Left renal cortex interstitium (tissue), 4 donors: ENCODE measurements around the gene NRXN3. TPM values are rescaled to one million over a fixed set of nuclear protein-coding genes. Genes with fewer than 3 reads are reported as not detected.

Source experiments
- DNase-seq, 4 donors: peaks; one replicate each; pipeline ENCODE4 v3.0.0-alpha.2; 2013; ENCODE audit warnings: low read depth in 4 of 4, low spot score in 2 of 4, missing footprints in 1 of 4
- polyA plus RNA-seq, 4 donors: library from polyadenylated mRNA; unstranded; fragments of 120-200 nt; gene quantifications; one replicate each; pipeline ENCODE4 v1.2.1, GENCODE V29; 2013; ENCODE audit not compliant: insufficient read length in 4 of 4

NRXN3 gene
- polyA plus RNA-seq, 4 donors: 5.4 to 8.4 (median 6.3) TPM

DNA sequence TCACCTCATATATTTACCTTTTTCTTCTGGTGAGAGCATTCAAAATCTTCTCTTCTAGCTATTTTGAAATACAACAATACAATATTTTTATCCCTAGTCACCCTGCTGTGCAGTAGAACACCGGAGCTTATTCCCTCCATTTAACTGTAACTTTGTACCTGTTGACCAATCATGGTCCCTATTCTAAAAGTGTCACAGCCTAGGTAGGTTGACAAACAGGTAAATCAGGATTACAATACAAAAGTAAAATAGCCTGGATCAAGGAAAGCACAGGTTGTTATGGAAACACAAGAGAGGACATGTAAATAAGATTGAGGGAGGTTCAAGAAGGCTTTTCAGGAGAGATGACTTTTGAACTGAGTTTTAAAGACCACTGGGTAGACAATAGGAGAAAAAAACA, 1370.2 kb downstream of the NRXN3 start:
- no peak for DNase-seq

DNA sequence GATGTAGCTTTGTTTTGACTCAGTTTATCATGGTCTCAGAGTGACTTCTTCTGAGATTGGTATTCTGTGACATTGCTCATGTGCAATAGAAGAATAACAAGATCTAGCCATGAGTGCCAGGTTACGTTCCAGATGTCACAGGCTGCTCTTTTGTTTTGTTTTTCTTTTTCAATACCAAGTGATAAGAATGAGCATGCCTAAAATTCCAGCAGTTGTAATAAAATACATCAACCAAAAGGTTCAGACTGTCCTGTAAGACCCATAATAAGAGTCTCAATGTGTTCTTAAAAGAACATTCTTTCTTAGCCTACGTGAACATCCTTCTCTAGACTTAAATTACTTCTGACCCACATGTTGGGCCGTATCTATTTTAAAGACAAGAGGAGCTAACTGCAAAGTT, 1371.9 kb downstream of the NRXN3 start:
- DNase-seq: no peak

DNA sequence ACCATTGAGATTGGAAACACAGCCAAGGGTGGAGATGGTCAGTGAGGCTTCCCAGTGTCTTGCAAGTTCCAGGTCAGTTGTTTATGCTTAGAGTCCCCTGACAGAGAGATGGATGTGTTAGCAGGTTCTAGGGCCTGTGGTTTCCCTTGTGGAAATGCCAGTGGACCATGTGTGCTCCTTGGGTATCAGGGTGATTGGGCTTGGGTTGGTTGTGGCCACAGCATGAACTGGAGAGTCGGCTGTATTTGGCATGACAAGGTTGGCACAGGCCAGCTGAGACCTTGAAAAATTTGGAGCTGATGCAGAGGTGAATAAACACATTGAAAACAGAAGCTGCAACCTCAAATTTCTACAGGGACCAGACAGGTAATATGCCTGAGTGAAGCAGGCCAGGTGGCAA, 1373.2 kb downstream of the NRXN3 start:
- DNase-seq: no peak

DNA sequence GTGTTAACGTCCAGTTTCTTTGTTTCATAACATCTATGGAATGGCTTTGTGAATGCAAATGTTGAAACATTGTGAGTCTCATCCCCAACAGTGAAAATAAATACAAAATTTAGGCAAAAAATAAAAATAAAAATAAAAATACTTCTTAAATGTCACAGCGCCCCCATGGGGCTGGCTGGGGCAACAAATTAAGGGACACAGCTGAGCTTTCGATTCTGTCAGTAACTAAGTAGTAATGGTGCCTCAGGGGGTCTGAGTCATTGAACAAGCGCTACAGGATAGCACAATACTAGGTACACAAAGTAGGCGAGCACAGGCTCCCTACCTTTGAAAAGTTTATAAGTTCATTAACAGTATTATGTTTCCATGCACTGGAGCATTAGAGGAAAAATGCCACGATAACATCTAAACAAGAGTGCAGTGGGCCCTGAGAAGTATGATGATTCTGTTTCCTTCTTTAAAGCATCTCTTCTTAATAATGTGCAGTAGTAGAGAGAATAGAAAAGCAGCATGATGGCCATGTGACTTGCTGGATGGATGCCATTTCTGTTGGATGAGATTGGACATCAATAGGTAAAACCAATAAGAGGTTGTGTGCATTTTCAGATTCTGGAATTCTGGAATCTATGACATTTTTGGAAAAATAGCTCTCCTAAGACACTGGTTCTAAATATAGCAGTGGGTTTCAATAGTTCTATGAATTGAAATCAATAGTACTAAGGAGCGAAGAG, 1374.0 kb downstream of the NRXN3 start:
- DNase-seq: no peak

DNA sequence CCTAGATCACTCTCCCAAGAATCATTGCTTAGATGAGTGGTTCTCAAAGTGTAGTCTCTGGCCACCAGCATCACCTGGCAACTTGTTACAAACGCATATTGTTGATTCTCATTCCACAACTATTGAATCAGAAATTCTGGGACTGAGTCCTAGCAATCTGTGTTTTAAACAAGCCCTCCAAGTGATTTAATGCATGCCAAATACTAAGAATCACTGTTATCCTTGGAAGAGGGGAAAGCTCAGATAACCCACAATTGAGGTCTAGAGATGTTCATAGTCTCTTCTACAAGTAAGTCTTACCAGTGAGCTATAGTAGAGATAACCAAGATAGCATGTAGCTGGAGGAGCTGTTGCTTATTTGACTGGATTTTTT, 1374.5 kb downstream of the NRXN3 start:
- no peak for DNase-seq

DNA sequence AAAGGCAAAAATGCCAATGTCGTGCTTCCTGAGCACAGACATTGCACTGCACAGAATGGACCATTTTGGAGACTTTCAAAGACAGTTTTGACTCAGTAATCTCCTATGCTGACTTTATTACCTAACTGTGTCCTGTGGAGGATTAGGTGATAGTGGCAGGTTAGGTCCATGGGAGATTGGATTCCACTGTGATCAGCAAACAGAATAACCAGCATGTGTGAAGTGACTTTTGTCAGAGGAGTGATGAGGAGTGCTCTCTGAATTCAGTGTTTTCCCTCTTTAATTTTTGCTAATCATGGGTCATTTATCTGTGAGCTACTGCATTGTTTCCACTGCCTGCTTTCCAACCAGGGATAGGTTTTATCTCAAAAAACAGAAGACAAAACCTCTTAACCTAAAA, 1378.7 kb downstream of the NRXN3 start:
- no peak for DNase-seq

DNA sequence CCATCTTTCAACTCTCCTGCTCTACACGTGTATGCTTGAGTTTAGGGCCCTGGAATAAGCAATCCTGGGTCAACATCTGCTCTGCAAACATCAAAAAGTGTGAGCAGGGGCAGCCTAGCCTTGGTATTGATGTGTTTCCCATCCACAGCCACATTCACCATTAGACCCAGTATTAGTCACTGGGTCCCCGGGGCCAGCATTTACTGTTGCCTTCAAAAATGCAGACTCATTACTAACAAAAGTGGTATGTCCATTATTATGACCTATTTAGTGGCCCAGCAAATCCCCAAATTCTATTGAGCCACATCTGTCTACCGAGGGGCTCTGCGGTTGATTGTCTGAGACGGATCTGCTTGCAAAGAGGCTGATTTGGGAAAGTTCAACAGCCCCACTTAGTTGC, 1379.3 kb downstream of the NRXN3 start:
- no peak for DNase-seq

DNA sequence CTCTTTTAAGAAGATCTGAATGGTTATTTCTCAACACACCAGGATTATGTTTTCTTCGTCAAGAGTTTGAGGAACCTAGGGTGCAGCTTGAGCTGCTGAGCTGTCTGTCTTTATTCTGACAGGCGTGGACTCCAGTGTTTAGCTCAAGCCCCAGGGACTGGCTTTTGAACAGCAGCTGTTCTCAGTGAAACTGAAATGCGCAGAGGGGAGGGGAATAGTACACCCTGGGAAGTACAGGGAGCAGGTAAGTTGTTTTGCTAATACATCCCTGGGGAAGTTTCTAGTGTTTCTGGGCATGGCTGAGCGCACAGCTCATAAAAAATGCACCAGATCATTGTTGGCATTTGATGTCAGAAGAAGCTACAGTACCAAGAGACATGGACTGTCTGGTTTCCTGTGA, 1381.3 kb downstream of the NRXN3 start:
- DNase-seq: no peak

DNA sequence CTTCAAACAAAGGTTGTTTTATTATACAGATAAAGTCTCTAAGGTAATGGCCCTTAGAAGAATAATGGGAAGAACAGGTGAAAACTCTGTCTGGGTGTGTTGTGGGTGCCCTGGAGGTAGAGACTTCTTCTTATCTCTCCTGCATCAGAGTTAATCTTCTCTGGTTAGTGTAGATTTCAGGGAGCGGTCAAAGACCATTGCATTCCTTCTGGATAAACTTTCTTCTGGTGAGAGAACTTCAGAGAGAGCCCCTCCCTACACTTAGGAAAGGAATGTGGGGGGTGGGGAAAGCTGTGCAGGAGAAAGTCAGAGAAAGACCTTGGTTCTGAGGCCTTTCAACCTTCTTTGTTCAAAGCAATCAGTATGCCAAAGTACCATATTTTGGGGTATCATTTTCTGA, 1382.6 kb downstream of the NRXN3 start:
- no peak for DNase-seq

DNA sequence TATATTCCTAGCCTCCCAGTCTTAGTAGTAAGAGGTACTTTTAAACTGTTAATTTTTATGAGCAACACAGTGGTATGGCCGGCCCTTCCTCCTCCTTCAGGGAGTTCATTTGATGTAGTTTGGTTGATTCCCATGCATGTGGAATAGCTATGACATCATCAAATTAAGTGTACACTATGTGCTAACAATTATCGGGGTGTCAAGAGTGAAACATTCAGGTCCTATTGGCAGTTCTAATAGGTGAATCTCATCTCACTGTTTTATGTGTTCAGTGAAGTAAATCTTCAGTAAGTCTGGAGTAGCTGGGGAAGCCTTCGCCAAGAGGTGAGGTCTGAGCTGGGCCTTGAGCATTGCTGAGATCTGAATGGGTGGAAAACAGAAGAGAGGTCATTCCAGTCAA, 1384.6 kb downstream of the NRXN3 start:
- DNase-seq: no peak

DNA sequence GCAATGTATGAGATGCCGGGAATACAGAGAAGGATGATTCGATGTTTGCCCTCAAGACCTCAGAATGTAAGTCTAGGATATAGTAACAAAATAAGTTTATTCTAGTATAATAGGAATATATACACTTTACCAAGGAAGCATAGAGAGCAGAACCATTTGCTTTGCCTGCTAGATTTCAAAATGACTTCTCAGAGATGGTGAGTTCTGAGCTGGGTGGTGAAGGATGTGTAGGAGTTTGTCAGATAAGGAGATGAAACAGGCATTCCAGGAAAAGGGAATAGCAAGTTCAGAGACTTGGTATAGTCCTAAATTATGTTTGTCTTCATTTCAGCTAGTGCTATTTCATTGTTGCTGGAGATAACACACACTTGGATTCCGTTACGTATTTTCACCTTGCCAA, 1385.3 kb downstream of the NRXN3 start:
- DNase-seq: no peak

DNA sequence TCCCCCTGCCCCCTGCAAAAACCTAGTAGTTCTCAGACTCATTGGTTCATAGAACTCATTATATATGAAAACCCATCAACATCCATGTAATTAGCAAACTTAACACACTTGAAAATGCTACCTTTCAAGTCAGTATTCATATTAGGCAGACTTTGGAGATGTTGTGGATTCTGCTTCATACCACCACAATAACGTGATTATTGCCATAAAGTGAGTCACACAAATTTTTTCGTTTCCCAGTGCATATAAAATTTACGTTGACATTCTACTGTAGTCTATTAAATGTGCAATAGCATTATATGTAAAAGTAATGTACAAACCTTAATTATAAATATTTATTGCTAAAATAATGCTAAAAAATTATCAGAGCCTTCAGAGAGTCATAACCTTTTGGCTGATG, 1387.1 kb downstream of the NRXN3 start:
- DNase-seq: no peak

DNA sequence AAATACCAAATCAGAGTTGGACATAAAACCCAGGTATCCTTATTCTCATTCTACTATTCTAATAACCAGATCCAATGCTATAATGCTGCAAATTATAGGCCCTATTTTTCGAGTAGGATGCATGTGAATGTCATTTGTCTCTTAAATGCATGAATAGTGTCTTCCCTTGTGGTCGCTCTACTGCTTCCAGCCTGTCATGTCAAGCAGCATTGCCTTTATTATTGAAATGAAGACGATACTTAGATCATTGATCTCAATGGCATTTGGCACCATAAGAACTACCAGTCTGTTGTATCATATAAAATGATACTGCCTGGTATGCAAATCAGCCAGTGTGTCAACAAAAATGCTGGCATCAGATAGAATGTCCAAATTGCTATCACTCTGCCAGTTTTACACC, 1392.0 kb downstream of the NRXN3 start:
- DNase-seq: no peak

DNA sequence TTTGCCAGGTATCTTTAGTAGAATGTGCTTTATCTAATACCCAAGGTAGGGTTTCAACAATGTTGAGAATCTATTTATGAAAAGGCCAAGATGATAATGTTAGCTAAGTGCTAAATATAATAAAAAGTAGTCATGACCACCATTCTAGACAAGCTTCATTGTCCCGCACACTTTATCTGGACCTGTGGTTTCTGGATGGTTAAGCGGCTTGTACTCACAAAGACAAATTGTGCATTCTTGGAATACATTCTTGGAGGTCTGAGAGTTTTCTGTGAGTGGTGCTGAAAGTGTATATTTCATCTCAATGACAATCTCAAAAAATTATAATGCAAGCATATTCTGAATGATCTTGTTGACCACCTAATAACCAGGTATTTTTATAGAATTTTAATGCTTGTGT, 1394.2 kb downstream of the NRXN3 start:
- no peak for DNase-seq

DNA sequence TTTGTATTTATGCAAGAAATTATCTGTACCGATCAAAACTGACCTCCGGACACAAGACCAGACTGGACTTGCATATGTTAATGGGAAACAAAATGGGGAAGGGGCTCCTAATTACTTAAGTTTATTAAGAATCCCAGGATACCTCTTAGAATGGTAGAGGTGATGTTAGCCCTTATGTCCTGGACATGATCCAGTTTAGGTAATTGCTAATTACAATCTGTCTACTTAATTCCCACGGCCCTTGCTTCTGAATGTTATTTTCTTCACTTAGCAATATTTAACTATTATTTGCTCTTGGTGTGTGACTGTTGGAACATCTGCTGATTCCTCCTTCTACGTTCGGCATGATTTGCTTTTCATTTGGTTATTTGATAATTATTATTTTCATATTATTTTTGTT, 1397.1 kb downstream of the NRXN3 start:
- no peak for DNase-seq

DNA sequence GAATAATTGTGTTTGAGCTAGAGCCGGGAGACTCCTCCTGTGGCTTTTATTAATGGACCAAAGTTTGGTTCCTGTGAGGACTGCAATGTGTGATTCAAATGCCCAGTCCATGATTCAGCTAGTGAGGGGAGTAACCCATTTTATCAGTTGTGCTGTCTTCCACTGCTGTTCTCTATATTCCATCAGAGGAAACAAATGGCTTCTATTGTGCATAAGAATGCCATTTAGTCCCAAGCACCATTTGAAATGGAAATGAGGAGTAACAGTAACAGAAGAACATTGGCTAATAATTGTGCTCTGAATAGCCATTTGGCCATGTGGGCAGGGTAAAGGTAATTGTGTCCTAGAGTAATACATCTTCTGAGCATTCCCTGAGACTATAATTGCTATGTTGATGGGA, 1398.4 kb downstream of the NRXN3 start:
- no peak for DNase-seq

DNA sequence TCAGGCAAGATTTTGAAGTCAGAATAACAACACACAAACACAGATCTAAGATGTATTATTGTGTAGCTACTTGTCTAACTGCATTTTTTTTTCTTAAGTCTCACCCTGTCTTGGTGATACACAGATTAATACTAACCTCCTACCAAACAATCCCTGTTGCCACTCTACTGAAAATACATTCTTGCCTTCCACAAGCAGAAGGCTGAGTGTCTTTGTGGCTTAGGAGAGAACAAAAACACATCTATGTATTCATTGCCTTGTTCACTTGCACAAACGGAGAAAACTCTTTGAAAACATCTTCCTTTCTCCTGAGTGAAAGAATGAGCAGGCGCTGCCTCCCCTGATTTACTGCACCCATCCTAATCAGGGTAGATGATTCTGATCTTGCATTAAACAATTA, 1398.9 kb downstream of the NRXN3 start:
- no peak for DNase-seq

DNA sequence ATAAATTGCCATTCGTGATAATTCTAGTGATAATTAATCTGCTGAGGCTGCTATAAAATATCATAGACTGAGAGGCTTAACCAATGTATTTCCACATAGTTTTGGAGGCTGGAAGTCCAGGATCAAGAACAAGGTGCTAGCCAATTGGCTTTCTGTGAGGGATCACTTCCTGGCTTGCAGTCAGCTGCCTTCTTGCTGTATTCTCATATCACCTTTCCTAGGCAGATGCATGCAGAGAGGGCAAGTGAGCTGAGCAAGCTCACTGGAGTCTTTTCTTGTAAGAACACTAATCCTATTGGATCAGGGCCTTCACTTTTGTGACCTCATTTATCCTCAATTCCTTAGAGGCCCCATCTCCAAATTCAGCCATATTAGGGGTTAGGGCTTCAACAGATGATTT, 1400.5 kb downstream of the NRXN3 start:
- DNase-seq: no peak

DNA sequence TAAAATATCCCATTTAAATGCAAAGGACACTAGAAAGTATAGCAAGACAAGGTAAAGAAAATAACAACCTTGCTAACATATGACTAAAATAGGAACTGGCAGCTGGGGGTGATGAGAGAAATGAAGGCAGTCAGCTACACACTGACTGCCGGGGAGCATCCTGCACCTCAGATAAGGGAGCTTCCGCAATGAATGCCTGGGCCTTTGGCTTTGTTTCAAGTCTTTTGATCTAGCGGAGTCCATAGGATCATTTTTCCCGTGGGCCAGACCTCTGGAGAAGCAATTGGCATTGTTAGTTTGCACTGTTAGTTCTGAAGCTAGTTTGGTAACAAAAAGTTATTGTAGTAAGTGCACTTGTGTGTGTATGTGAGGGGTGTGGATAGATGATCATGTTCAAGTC, 1401.2 kb downstream of the NRXN3 start:
- no peak for DNase-seq

DNA sequence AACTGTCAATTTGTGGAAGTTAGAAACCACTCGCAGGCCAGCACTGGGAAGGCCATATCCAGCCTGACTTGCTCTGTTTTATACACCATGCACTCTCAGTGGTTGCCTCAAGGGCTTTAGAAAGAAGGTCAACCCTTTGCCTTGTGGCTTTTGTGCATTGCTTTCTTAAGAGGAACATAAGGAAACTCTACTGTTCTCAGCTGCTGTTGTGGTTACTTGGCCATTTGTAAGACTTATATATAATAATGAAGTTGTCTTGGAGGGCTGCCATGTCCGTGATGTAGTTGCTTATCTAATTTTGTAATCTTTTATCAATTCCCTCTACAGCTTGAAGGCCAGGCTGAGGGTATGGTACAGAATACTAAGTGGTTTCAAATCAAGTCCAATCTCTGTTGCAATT, 1403.3 kb downstream of the NRXN3 start:
- no peak for DNase-seq

DNA sequence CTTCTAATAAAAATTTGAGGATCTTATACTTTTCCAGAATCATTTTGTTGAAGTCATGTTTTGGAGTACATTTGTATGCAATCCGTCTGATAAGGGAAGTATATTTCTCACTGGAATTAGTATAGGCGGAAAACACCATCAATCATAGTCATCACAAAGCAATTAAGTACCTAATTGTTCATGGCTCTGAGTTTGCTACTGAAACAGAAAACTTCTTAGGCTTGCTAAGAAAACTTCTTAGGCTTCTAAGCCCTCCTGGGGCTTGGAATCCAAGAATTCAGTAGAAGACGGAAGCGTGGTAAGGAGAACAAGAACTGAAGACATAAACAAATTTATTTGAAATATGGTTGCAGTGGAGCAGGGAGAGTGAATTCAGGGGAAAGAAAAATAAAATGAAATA, 1404.9 kb downstream of the NRXN3 start:
- DNase-seq: no peak

DNA sequence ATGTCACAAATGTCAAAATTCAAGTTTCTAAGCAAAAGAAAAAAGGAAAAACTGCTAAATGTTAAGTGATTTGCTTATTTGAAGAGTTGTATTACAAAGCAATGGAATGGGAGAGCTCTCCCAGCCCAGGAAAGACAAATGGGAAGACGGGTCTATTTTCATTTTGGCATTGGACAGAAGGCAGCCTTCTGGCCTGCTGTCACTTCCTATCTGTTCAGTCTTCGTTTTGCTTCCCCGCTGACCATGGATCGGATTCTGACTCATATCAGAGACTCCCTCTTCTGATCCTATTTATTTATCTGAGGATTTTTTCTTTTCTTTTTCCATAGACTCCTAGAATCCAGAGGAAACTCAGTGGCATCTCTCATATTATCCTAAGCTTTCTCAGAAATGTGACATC, 1406.3 kb downstream of the NRXN3 start:
- no peak for DNase-seq

DNA sequence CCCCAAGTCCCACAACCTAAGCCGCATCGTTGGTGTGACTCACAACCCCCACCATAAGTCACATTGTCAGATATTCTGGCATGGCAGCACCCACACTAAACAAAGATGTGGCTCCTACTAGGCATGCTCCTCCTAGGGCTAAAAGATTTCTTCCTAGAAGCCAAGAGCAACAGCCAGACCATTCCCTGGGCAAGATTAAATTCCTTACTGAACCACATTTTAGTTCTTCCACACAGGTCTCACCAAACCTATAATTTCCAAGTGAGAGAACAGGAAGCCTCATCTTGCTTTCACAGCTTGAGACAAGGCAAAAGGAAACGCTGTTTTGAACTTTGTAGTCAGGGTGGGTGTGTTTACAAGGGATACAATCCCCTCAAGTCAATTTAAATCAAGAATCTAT, 1408.3 kb downstream of the NRXN3 start:
- DNase-seq: no peak
